CD14-positive monocyte (primary cell): ENCODE results near the gene CYP3A4. TPM values are rescaled to one million over a fixed set of nuclear protein-coding genes. Genes with fewer than 3 reads are reported as not detected.
A peak's percentile ranks its signal among the peaks of the same experiment; 100 is the strongest.

Source experiments
- DNase-seq, 3 donors: peaks; one replicate each; pipeline ENCODE4 v3.0.0-alpha.2; 2011 to 2022
- H2AFZ ChIP-seq: 2 replicates; pipeline ENCODE4 v1.6.0; 2012; ENCODE audit warnings: mild to moderate bottlenecking, low read depth, low read length, inconsistent platforms; ENCODE audit not compliant: insufficient read depth, poor library complexity, severe bottlenecking
- H3K27ac ChIP-seq, 2 donors: 1 replicate in 1 of 2; 2 replicates in 1 of 2; pipeline ENCODE4 v1.5.1; 2012 to 2013; ENCODE audit warnings: low read length in 2 of 2, control low read depth in 1 of 2, inconsistent platforms in 1 of 2, low read depth in 1 of 2, mild to moderate bottlenecking in 1 of 2
- H3K27me3 ChIP-seq, 2 donors: one replicate each; pipeline versions ENCODE4 v1.6.0 to v1.6.1; 2011 to 2013; ENCODE audit warnings: low read length in 2 of 2; ENCODE audit not compliant: control insufficient read depth in 2 of 2, insufficient read depth in 2 of 2
- H3K36me3 ChIP-seq, 2 donors: replicated peaks in 1 of 2; 1 replicate in 1 of 2; 2 replicates in 1 of 2; pipeline versions ENCODE4 v1.5.1 to v1.6.1; 2012 to 2013; ENCODE audit warnings: low read length in 2 of 2, control low read depth in 1 of 2, inconsistent platforms in 1 of 2, mild to moderate bottlenecking in 1 of 2; ENCODE audit not compliant: insufficient read depth in 2 of 2, control insufficient read depth in 1 of 2
- H3K4me1 ChIP-seq, 2 donors: 1 replicate in 1 of 2; 2 replicates in 1 of 2; pipeline versions ENCODE4 v1.5.1 to v1.6.1; 2012 to 2013; ENCODE audit warnings: low read length in 2 of 2, control low read depth in 1 of 2, inconsistent platforms in 1 of 2, mild to moderate bottlenecking in 1 of 2, moderate library complexity in 1 of 2; ENCODE audit not compliant: insufficient read depth in 2 of 2, control insufficient read depth in 1 of 2
- H3K4me2 ChIP-seq: replicated peaks from 2 replicates; pipeline ENCODE3; 2012; ENCODE audit warnings: low read length, moderate library complexity, mild to moderate bottlenecking; ENCODE audit not compliant: poor library complexity, severe bottlenecking; ENCODE audit errors: extremely low read depth
- H3K4me3 ChIP-seq, 3 experiments: fragments of 200-600 bp in 1 of 3; sonication (generic) in 1 of 3; replicated peaks in 1 of 3; 1 replicate in 2 of 3; 2 replicates in 1 of 3; pipeline ENCODE4 v1.5.1; 2011 to 2013; ENCODE audit warnings: low read length in 3 of 3, mild to moderate bottlenecking in 3 of 3, control low read depth in 2 of 3, low read depth in 2 of 3, inconsistent platforms in 1 of 3, moderate library complexity in 1 of 3
- H3K79me2 ChIP-seq: 2 replicates; pipeline ENCODE4 v1.6.0; 2012; ENCODE audit warnings: mild to moderate bottlenecking, control low read depth, inconsistent platforms, low read length, moderate library complexity; ENCODE audit not compliant: insufficient read depth
- H3K9ac ChIP-seq: 2 replicates; pipeline ENCODE4 v1.6.0; 2017; ENCODE audit warnings: low read length, mild to moderate bottlenecking; ENCODE audit not compliant: insufficient read depth, poor library complexity, severe bottlenecking
- H3K9me3 ChIP-seq, 2 donors: replicated peaks in 1 of 2; 1 replicate in 1 of 2; 2 replicates in 1 of 2; pipeline versions ENCODE4 v1.5.1 to v1.6.1; 2012 to 2013; ENCODE audit warnings: low read length in 2 of 2, control low read depth in 1 of 2; ENCODE audit not compliant: control insufficient read depth in 1 of 2, insufficient read depth in 1 of 2
- H4K20me1 ChIP-seq: 2 replicates; pipeline ENCODE4 v1.6.0; 2012; ENCODE audit warnings: mild to moderate bottlenecking, low read length, control low read depth, moderate library complexity; ENCODE audit not compliant: insufficient read depth
- H3K27ac Mint-ChIP-seq, 7 donors: one replicate each; pipeline ENCODE4 v1.8.0; 2020; ENCODE audit warnings: mild to moderate bottlenecking in 7 of 7, mixed read lengths in 7 of 7, moderate library complexity in 6 of 7, inconsistent platforms in 2 of 7
- H3K27me3 Mint-ChIP-seq, 3 donors: one replicate each; pipeline ENCODE4 v1.8.0; 2021 to 2022; ENCODE audit warnings: low read depth in 3 of 3, mild to moderate bottlenecking in 3 of 3, mixed read lengths in 3 of 3, moderate library complexity in 3 of 3, inconsistent platforms in 1 of 3
- H3K36me3 Mint-ChIP-seq, 2 donors: one replicate each; pipeline ENCODE4 v1.8.0; 2020; ENCODE audit warnings: mixed read lengths in 2 of 2, inconsistent platforms in 1 of 2, mild to moderate bottlenecking in 1 of 2
- H3K4me1 Mint-ChIP-seq: one replicate; pipeline ENCODE4 v1.8.0; 2020; ENCODE audit warnings: mild to moderate bottlenecking, mixed read lengths
- H3K4me3 Mint-ChIP-seq, 2 donors: one replicate each; pipeline ENCODE4 v1.8.0; 2020; ENCODE audit warnings: mild to moderate bottlenecking in 2 of 2, mixed read lengths in 2 of 2, moderate library complexity in 1 of 2
- H3K9me3 Mint-ChIP-seq, 7 donors: one replicate each; pipeline ENCODE4 v1.8.0; 2020 to 2022; ENCODE audit warnings: mixed read lengths in 7 of 7, mild to moderate bottlenecking in 6 of 7, moderate library complexity in 6 of 7, inconsistent platforms in 2 of 7
- CTCF ChIP-seq: fragments of 200-600 bp; IDR thresholded peaks from one replicate; pipeline ENCODE4 v1.8.0; 2022; ENCODE audit warnings: antibody characterized with exemption, mild to moderate bottlenecking
- WGBS: methylation state at CpG from one replicate; pipeline ENCODE4 v1.1.5; 2013; ENCODE audit warnings: missing lambda C conversion rate; ENCODE audit not compliant: insufficient coverage; 5-methylcytosine and 5-hydroxymethylcytosine counted together
- intact Hi-C, 2 donors: fragments of 100-400 bp; cut with micrococcal nuclease; formaldehyde crosslinking; loops; one replicate each; pipeline versions ENCODE4 v1.15.0 to v1.15.1; 2023
- polyA plus RNA-seq, 3 donors: library from polyadenylated mRNA; depleted of rRNA in 1 of 3; unstranded in 2 of 3; stranded (reverse) in 1 of 3; fragments of 300-500 nt in 2 of 3; fragments of >200 nt in 1 of 3; fragmentation: Illumina TruSeq in 2 of 3; gene quantifications; 1 replicate in 2 of 3; 2 replicates in 1 of 3; pipeline ENCODE4 v1.2.3, GENCODE V29; 2012 to 2021

Gene CYP3A4
- polyA plus RNA-seq, 3 donors = not detected

- H3K36me3 ChIP-seq = no peaks in the 10 kb centered on the region
- no peak overlapping the region for H3K9ac ChIP-seq
- TF ChIP-seq CTCF = no peak
- Mint-ChIP-seq H3K36me3 (no peaks in the 10 kb centered on the region), H3K27ac (peak overlapping the region in 1 of 7 donors; percentile 56), H3K27me3 (peaks cover 0 to 7% (median 3%) of the 10 kb centered on the region in 3 donors), H3K9me3 (peaks cover 0 to 6% (median 0%) of the 10 kb centered on the region in 7 donors), H3K4me3 (no peak overlapping the region), H3K4me1 (peaks cover 25% of the 10 kb centered on the region)
- H3K27me3 ChIP-seq = no peaks in the 10 kb centered on the region
- no peak overlapping the region for H3K27ac ChIP-seq
- no peak overlapping the region for H2AFZ ChIP-seq
- DNase-seq = no peak
- H3K4me3 ChIP-seq = no peak overlapping the region
- intact Hi-C loops = no loop called here
- no peak overlapping the region for H3K4me2 ChIP-seq
- H3K79me2 ChIP-seq = no peaks in the 10 kb centered on the region
- H3K4me1 ChIP-seq = no peaks in the 10 kb centered on the region
- WGBS = 63% methylated on average over 5 of the region's 5 CpGs
- H4K20me1 ChIP-seq = no peaks in the 10 kb centered on the region
- no peaks in the 10 kb centered on the region for H3K9me3 ChIP-seq
Measured at GRCh38 chr7:99720800-99721595, 63.0 kb downstream of the CYP3A4 start.

GRCh38 chr7:99719996-99720769, 63.8 kb downstream of the CYP3A4 start:
- no peaks in the 10 kb centered on the region for H3K79me2 ChIP-seq
- H3K4me3 ChIP-seq = no peak overlapping the region
- no peaks in the 10 kb centered on the region for H3K27me3 ChIP-seq
- WGBS = no CpG with 5 or more reads among the region's 4 CpGs
- no peaks in the 10 kb centered on the region for H3K9me3 ChIP-seq
- H3K36me3 ChIP-seq = no peaks in the 10 kb centered on the region
- Mint-ChIP-seq H3K9me3 (peaks cover 0 to 11% (median 3%) of the 10 kb centered on the region in 7 donors), H3K4me1 (peaks cover 25% of the 10 kb centered on the region), H3K36me3 (no peaks in the 10 kb centered on the region), H3K27ac (no peak overlapping the region), H3K4me3 (no peak overlapping the region), H3K27me3 (peaks cover 0 to 7% (median 5%) of the 10 kb centered on the region in 3 donors)
- H4K20me1 ChIP-seq = no peaks in the 10 kb centered on the region
- H3K4me1 ChIP-seq = no peaks in the 10 kb centered on the region
- H3K27ac ChIP-seq = no peak overlapping the region
- H2AFZ ChIP-seq = no peak overlapping the region
- H3K9ac ChIP-seq = no peak overlapping the region
- DNase-seq = no peak
- TF ChIP-seq CTCF = no peak
- intact Hi-C loops = no loop called here
- no peak overlapping the region for H3K4me2 ChIP-seq
